A673 (cell line): ENCODE measurements around the gene UGGT2. TPM values are rescaled to one million over a fixed set of nuclear protein-coding genes. Genes with fewer than 3 reads are reported as not detected.

Experiments
- BruUV-seq: library from RNA; stranded (reverse); fragments of 400-500 nt; replicated peaks from 2 replicates; lab custom pipeline; 2021; lab: Mats Ljungman, UMichigan
- CTCF ChIA-PET: fragments of 300-600 bp; sonication (Branson Sonifier 250); formaldehyde crosslinking; loops from one replicate; lab custom pipeline; 2022; ENCODE audit warnings: antibody characterized with exemption; lab: Charles Lee
- POLR2A ChIA-PET: fragments of 300-600 bp; sonication (Branson Sonifier 250); formaldehyde crosslinking; loops from one replicate; lab custom pipeline; 2022; ENCODE audit warnings: antibody characterized with exemption; ENCODE audit not compliant: low non-redundant PET; lab: Charles Lee
- DNase-seq: peaks from one replicate; pipeline ENCODE4 v3.0.0-alpha.2; 2015; ENCODE audit warnings: low spot score
- H3K27ac ChIP-seq: fragments of 200-600 bp; sonication (generic); 2 replicates; pipeline ENCODE4 v1.5.1; 2016; ENCODE audit warnings: mixed run types, low read depth, mild to moderate bottlenecking, mixed read lengths, antibody characterized with exemption, low read length; ENCODE audit not compliant: poor library complexity, severe bottlenecking
- H3K27me3 ChIP-seq: fragments of 200-600 bp; sonication (generic); replicated peaks from 2 replicates; pipeline ENCODE4 v1.6.1; 2017; ENCODE audit warnings: mixed run types, low read depth, mild to moderate bottlenecking, mixed read lengths, antibody characterized with exemption, low read length; ENCODE audit not compliant: insufficient read depth, poor library complexity
- H3K36me3 ChIP-seq: fragments of 200-600 bp; sonication (generic); 2 replicates; pipeline ENCODE4 v1.6.1; 2016; ENCODE audit warnings: mixed run types, mild to moderate bottlenecking, mixed read lengths, antibody characterized with exemption, low read length; ENCODE audit not compliant: insufficient read depth, poor library complexity, severe bottlenecking
- H3K4me1 ChIP-seq: fragments of 200-600 bp; sonication (generic); 2 replicates; pipeline ENCODE4 v1.6.1; 2017; ENCODE audit warnings: mixed run types, mild to moderate bottlenecking, mixed read lengths, antibody characterized with exemption, low read length; ENCODE audit not compliant: insufficient read depth, poor library complexity, severe bottlenecking
- H3K4me3 ChIP-seq: fragments of 200-600 bp; sonication (generic); 2 replicates; pipeline ENCODE4 v1.5.1; 2016; ENCODE audit warnings: low read depth, mixed run types, mild to moderate bottlenecking, mixed read lengths, low read length; ENCODE audit not compliant: poor library complexity, severe bottlenecking
- H3K9me3 ChIP-seq: fragments of 200-600 bp; sonication (generic); 2 replicates; pipeline ENCODE4 v1.6.1; 2016; ENCODE audit warnings: mixed run types, low read depth, mild to moderate bottlenecking, mixed read lengths, antibody characterized with exemption, low read length; ENCODE audit not compliant: poor library complexity, severe bottlenecking
- EZH2 ChIP-seq: fragments of 200-600 bp; sonication (generic); IDR thresholded peaks from 2 replicates; pipeline ENCODE4 v1.6.1; 2017; ENCODE audit warnings: borderline replicate concordance, low read depth, mild to moderate bottlenecking, mixed read lengths, antibody characterized with exemption, low read length; ENCODE audit not compliant: poor library complexity, severe bottlenecking
- intact Hi-C: fragments of 100-400 bp; cut with micrococcal nuclease; formaldehyde crosslinking; loops from one replicate; pipeline ENCODE4 v1.10.0; 2022; ENCODE audit not compliant: unreplicated experiment
- total RNA-seq: library from RNA; stranded (reverse); gene quantifications from 2 replicates; pipeline ENCODE4 v1.2.3, GENCODE V29; 2021
- TF ChIP-seq, protein P1 (sequence below): fragments of 300-800, 200-600 bp; sonication (generic); conservative IDR thresholded peaks from 2 replicates; pipeline ENCODE4 v1.5.1; 2017; ENCODE audit warnings: low read depth, mild to moderate bottlenecking, antibody characterized with exemption, low read length, moderate library complexity, mixed read lengths

The UGGT2 gene
- total RNA-seq, 1 experiment from 2014 or later, result 10.1 TPM

DNA sequence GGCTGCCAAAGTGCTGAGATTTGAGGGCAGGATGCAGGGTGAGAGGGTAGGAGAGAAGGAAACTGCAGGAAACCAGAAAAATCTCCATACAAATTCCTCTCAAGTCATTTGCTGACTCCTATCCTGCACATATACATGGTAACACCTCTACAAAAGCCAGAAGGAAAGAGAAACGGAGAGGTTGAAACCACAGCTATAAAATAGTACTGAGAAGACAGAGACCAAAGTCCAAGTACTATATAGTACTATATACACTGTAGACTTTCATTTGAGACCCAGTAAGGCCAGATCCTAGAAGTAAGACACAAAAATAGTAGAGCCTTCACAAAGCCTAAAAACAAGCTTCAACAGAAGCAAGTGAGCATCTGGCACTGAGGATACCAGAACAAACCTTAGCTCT, 103.1 kb downstream of the UGGT2 start:
- DNase-seq, result no peak
- intact Hi-C loops, result no loop called here
- POLR2A ChIA-PET, result no interaction called here
- Histone ChIP-seq H3K27me3 (no peaks in the 10 kb centered on the region), H3K27ac (no peak overlapping the region), H3K4me1 (no peaks in the 10 kb centered on the region), H3K4me3 (no peak overlapping the region), H3K36me3 (no peaks in the 10 kb centered on the region), H3K9me3 (no peaks in the 10 kb centered on the region)
- no TSS peak for BruUV-seq
- CTCF ChIA-PET, result interaction anchor here (0.6 kb wide), 1 partner anchor 314 kb away, joined by 4 read pairs; no protein-coding TSS in a partner anchor
- TF ChIP-seq EZH2, result no peak
- TF ChIP-seq, protein P1, sequence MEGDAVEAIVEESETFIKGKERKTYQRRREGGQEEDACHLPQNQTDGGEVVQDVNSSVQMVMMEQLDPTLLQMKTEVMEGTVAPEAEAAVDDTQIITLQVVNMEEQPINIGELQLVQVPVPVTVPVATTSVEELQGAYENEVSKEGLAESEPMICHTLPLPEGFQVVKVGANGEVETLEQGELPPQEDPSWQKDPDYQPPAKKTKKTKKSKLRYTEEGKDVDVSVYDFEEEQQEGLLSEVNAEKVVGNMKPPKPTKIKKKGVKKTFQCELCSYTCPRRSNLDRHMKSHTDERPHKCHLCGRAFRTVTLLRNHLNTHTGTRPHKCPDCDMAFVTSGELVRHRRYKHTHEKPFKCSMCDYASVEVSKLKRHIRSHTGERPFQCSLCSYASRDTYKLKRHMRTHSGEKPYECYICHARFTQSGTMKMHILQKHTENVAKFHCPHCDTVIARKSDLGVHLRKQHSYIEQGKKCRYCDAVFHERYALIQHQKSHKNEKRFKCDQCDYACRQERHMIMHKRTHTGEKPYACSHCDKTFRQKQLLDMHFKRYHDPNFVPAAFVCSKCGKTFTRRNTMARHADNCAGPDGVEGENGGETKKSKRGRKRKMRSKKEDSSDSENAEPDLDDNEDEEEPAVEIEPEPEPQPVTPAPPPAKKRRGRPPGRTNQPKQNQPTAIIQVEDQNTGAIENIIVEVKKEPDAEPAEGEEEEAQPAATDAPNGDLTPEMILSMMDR, result no peak

DNA sequence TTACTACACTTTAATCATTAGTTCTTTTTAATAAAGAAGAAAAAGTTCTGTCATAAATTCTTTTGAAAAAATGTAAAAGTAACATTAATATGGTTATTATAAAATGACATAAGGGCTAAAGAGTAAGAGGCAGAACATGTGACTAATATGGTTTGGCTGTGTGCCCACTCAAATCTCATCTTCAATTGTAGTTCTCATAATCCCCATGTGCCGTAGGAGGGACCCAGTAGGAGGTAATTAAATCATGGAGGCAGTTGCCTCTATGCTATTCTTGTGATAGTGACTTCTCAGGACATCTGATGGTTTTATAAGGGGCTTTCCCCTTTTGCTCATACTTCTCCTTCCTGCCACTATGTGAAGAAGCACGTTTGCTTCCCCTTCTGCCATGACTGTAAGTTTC, 104.5 kb downstream of the UGGT2 start:
- Histone ChIP-seq H3K4me3 (no peak overlapping the region), H3K4me1 (no peaks in the 10 kb centered on the region), H3K36me3 (no peaks in the 10 kb centered on the region), H3K27ac (no peak overlapping the region), H3K9me3 (no peaks in the 10 kb centered on the region), H3K27me3 (no peaks in the 10 kb centered on the region)
- intact Hi-C loops, result no loop called here
- DNase-seq, result peak; percentile 83
- BruUV-seq, result no TSS peak
- POLR2A ChIA-PET, result no interaction called here
- TF ChIP-seq EZH2, result no peak
- TF ChIP-seq, protein P1, result no peak
- CTCF ChIA-PET, result no interaction called here

DNA sequence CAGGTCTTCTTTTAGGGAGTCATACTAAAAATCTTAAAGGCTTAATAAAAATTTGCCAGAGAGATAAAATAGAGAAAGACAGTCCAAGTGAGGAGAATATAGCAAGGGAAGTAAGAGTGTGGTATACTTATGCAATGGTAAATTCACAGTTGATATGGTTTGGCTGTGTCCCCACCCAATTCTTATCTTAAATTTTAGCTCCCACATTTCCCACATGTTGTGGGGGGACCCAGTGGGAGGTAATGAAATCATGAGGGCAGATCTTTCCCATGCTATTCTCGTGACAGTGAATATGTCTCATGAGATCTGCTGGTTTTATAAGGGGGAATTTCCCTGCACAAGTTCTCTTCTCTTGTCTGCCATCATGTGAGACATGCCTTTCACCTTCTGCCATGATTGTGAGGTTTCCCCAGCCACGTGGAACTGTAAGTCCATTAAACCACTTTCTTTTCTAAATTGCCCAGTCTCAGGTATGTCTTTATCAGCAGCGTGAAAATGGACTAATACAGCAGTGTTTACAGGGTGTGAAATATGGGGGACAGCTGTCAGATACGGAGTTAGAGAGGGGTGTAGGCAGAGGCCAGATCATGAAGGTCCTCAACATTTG, 115.4 kb downstream of the UGGT2 start:
- Histone ChIP-seq H3K9me3 (no peaks in the 10 kb centered on the region), H3K4me1 (no peaks in the 10 kb centered on the region), H3K27me3 (no peaks in the 10 kb centered on the region), H3K4me3 (no peak overlapping the region), H3K36me3 (no peaks in the 10 kb centered on the region), H3K27ac (no peak overlapping the region)
- ChIA-PET CTCF (no interaction called here), POLR2A (no interaction called here)
- DNase-seq, result no peak
- BruUV-seq, result no TSS peak
- intact Hi-C loops, result no loop called here
- TF ChIP-seq, protein P1, result no peak
- no peak for TF ChIP-seq EZH2
